ENCODE data around the gene PRKAG2. TPM values are rescaled to one million over a fixed set of nuclear protein-coding genes. Genes with fewer than 3 reads are reported as not detected.

Gene PRKAG2
- total RNA-seq, 1 donor = 21.2 TPM

DNA sequence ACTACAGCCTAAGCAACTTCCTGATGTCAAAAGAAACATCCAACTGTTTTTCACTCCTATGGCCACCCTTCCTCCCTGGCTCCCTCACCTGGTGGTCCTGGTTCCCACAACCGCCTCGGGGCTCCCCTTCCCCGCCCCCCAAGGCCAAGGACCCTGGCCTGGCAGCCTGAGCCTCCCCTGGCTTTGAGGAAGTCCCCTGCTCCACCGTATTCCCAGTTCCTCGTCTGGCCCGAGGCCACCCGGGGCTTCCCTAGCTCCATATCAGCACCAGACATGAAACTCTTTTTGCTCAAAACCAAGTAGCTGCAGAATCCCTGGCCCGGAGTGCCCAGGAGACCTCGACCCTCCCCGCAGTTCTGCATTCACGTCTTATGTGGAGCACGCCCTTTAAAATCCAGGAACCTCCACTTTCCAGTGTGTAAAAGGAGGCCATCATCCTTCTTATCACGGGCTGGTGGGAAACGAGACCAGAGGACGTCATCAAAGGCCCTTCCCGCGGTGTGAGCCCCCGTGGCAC, 82.9 kb downstream of the PRKAG2 start:
- DNase-seq (ENCODE audit: low read depth) = no peak
- TF ChIP-seq, protein P1, sequence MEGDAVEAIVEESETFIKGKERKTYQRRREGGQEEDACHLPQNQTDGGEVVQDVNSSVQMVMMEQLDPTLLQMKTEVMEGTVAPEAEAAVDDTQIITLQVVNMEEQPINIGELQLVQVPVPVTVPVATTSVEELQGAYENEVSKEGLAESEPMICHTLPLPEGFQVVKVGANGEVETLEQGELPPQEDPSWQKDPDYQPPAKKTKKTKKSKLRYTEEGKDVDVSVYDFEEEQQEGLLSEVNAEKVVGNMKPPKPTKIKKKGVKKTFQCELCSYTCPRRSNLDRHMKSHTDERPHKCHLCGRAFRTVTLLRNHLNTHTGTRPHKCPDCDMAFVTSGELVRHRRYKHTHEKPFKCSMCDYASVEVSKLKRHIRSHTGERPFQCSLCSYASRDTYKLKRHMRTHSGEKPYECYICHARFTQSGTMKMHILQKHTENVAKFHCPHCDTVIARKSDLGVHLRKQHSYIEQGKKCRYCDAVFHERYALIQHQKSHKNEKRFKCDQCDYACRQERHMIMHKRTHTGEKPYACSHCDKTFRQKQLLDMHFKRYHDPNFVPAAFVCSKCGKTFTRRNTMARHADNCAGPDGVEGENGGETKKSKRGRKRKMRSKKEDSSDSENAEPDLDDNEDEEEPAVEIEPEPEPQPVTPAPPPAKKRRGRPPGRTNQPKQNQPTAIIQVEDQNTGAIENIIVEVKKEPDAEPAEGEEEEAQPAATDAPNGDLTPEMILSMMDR (IDR thresholded peaks at IDR 0.05; ENCODE audit: insufficient read depth, low read depth, low read length) = no peak
- H3K4me3 ChIP-seq (ENCODE audit: low read depth, low read length) = no peak overlapping the region

DNA sequence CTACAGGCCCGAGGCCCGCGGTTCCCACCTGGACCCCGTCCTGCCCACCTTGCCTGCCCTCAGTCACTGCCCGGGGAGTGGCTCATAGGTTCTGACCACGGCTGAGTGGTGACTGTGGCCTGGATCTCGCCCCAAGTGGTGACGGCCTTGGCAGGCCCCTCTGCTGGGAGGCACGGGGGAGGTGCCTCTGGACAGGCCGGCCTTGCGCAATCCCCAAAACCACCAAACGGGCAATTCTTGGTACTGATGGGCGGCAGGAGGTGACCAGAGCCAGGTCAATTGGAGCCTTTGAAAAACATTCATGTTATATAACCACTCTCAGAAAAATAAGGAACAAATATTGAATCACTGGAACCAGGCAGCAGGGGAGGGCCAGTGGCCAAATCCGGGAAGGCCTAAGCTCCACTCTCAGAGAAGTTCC, 83.4 kb downstream of the PRKAG2 start:
- DNase-seq (ENCODE audit: low read depth) = no peak
- TF ChIP-seq, protein P1 (IDR thresholded peaks at IDR 0.05; ENCODE audit: insufficient read depth, low read depth, low read length) = no peak
- H3K4me3 ChIP-seq (ENCODE audit: low read depth, low read length) = no peak overlapping the region

DNA sequence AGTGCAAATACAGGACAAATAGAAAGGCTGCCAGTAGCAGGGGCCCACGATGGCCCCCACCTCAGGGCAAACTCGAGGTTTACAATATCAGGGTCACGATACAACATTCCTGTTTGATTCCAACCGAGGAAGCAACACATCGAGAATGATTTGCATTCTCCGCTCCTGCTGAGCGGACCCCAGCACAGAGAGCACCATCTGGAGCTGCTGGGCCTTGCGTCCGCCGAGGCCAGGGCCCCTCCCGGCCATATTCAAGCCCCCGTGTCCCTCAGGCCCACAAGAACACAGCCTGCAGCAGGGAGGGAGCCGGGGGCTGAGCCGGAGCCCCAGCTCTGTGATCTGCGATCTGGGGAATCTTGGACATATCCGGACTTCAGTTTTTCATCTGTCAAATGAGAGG, 84.3 kb downstream of the PRKAG2 start:
- no peak overlapping the region for H3K4me3 ChIP-seq (ENCODE audit: low read depth, low read length)
- TF ChIP-seq, protein P1 (IDR thresholded peaks at IDR 0.05; ENCODE audit: insufficient read depth, low read depth, low read length) = no peak
- no peak for DNase-seq (ENCODE audit: low read depth)

DNA sequence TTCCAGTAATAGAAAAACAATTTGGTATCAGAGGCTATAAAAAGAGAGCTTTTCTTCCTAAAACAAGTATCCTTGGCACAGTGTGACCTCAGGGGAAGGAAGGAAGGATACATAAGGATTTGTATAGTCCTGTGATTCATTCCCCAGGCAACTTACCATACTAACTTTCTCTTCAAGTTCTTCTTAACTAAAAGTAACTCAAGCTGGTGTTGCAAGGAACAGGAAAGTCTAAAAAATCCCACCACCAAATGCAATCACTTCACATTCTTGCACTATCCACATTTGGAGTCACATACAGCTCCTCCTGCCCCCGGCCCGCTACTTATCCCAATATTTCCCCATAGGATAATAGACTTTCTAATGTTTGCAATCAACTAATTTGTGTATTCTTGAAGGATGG, 84.8 kb downstream of the PRKAG2 start:
- DNase-seq (ENCODE audit: low read depth) = no peak
- H3K4me3 ChIP-seq (ENCODE audit: low read depth, low read length) = no peak overlapping the region
- TF ChIP-seq, protein P1 (IDR thresholded peaks at IDR 0.05; ENCODE audit: insufficient read depth, low read depth, low read length) = no peak

DNA sequence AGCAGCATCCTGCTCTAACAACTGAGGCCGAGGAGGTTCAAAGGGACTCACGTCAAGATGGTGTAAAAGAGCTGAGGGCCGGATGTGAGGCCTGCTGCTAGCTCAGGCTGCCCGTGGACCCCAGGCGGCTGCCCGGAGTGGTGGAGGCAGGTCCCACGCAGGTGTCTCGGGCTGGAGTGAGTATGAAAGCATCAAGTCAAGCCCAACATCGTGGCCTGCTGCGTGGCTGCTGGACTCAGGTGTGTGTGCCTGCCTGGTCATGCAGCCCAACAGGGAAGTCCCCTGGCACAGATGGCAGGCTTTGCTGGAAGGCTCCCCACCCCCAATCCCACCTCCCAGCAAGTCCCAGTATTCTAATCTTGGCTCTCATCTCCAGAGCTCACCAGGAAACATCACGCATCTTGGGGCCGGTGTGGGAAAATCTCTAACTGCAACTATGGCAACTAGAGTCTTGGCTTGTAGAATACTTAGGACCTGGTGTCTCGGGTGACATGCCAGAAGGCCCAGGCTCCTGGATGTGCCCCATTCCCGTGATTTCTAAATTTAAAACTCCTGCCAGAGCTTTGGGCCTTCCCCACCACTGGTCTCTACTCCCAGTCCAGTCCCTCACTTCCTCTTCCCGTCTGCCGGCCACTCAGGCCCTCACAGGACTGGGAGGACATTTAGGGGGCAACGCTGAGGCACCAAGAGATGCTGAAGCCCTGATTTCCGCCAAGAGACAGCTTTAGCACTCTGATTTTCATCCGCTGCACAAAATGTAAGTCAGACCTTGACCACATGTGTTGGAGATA, 85.9 kb downstream of the PRKAG2 start:
- TF ChIP-seq, protein P1 (IDR thresholded peaks at IDR 0.05; ENCODE audit: insufficient read depth, low read depth, low read length) = no peak
- DNase-seq (ENCODE audit: low read depth) = no peak

DNA sequence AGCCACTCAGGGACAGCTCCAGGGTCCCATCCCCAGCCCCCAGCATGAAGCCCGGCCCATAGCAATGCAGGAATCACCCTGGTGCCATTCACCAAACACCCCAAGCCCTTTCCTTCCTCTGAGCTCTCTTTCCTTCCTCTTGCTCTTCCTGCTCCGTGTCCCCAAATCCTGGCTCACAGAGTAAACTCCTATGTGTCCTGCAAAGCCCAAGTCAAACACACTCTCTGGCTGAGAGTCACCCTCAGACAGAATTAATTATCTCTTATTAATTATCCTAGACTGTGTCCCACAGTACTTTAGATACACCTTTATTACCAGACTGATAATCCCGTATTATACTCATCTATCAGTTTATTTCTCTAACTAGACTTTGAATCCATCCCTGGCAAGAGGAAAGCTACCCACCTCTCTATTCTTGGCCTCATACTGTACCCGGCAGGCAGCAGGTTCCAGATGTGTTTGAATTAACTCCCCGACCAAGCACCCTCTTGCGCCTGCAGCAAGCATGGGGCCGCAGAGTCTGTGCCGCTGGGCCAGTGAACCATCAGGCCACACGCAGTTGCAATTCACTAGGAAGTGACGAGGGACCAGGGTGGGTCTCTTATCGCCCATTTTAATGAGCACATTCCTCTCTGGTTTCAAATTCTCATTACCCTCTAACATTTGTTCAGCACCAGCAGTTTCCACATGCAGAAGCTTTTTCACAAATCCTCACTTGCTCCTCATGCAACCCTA, 86.7 kb downstream of the PRKAG2 start:
- TF ChIP-seq, protein P1 (IDR thresholded peaks at IDR 0.05; ENCODE audit: insufficient read depth, low read depth, low read length) = no peak
- no peak overlapping the region for H3K4me3 ChIP-seq (ENCODE audit: low read depth, low read length)
- DNase-seq (ENCODE audit: low read depth) = no peak

More for the DNA sequence above, 85.9 kb downstream of the PRKAG2 start:
- no peak overlapping the region for H3K4me3 ChIP-seq (ENCODE audit: low read depth, low read length)

Data from fibroblast of villous mesenchyme (primary cell).